ENCODE measurements around the gene LENEP.

The LENEP gene

GRCh38 chr1:155033524-155033923, 40.1 kb downstream of the LENEP start, which contains the start of the genes DCST1 and DCST2:
Gene DCST1 (plus strand): TSS chr1:155033824. CDS start chr1:155034037, 213 bp downstream.
Gene DCST2 (minus strand): TSS chr1:155033781. CDS start chr1:155033701, 80 bp downstream.
- DNase-seq, result no peak

GRCh38 chr1:155034318-155035208, 41.2 kb downstream of the LENEP start:
- DNase-seq, result no peak

DNA sequence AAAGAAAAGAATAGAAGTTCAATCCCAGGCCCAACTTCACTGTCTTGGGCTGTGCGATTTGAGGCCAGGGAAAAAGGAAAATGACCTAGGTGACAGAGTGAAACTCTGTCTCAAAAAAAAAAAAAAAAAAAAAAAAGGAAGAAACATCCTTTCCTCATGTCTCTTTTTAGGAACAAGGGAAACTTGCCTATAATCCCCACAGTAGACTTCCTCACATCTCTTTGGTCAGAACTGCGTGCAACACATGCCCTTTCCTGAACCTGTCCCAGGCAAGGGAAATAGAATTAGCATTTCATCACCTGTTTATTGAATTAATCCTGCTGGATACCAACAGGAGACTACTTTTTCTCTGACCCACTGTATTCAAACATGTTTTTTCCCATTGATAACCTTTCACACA, 42.5 kb downstream of the LENEP start:
- DNase-seq, result no peak

DNA sequence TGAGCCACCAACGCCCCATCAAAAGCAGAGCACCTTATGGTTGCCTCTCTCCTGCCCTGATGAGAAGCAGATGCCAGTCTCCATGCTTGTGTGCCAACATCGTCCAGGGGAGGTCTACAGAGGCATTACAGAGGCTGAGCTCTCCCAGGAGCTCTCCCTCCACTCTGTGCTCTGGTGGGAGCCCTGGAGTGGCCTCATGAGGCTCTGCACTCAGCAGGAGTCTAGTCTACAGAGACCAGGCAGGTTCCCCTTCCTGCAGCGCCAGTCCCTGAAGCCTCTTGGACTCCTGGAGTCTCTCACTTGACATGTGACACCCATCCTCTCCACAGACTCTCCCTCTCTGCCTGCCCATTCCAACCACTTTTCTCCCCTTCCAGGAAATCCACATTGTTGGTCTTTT, 43.7 kb downstream of the LENEP start:
- no peak for DNase-seq

DNA sequence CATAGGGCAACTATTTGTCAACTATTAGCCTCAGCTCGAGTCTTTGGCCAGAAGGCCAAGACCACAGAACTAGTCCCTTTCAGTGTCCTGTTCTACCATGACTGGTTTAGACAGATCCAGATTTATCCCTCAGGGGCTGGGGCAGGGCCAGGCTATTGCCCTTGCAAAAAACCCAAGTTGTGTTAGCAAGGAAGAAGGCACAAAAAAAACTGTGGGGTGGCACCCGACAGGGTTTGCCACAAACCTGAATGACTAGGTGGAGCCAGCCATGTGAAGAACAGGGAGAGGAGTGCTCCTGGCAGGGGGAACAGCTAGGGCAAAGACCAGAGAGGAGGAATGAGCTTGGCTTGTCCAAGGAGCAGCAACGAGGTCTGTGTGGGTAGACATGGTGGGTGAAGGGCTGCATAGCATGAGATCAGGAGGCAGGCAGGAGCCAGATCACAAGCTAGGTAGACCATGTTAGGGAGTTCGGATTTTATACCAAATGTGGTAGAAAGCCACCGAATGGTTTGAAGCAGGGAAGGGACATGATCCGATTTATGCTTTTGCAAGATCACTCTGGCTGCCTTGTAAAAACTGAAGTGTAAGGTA, 44.6 kb downstream of the LENEP start:
- no peak for DNase-seq

DNA sequence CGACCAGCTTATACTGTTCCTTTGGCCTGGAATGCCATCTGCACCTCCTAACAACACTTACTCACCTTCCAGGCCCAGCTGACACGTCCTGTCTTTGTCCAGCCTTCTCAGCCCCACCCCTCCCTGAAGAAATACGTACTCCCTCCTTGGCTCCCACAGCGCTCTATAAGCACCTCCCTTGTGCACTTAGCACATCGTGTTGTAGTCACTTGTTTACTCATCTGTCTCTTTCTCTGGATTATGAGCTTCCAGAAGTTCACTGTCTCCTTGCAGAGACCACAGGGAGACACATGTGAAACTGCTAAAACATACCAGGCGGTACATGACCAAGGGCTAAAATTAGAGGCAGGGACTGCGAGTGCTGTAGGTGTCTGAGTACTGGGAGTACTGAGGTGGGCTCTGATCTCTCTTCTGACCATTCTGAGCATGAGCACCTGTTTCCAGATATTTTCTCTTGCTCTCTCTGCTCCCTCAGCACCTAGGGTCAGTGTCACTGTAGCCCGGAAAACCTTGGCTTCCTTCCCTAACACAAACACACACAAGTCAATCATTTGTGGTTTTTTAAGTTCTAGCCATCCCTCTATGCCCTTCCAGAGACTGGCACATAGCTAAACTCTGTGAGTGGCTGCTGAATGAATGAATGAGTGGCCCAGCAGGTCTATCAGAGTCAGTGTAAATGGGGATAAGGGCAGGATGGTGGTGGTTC, 45.4 kb downstream of the LENEP start:
- DNase-seq, result no peak

DNA sequence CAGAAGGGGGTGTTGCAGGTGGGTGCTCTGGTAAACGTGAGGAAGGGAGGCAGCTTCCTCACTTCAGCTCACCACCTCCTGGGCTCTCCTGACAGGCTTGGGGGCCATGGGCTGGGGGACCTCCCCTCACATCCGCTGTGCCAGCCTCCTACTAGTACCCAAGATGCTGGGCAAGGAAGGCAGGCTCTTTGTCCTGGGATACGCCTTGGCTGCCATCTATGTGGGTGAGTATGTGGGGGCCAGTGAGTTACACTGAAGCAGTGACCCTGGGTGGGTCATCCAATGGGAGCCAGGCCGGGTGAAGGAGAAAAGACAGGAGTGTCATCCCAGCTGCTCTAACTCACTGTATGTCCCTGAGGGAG, 45.9 kb downstream of the LENEP start:
- DNase-seq, result no peak

DNA sequence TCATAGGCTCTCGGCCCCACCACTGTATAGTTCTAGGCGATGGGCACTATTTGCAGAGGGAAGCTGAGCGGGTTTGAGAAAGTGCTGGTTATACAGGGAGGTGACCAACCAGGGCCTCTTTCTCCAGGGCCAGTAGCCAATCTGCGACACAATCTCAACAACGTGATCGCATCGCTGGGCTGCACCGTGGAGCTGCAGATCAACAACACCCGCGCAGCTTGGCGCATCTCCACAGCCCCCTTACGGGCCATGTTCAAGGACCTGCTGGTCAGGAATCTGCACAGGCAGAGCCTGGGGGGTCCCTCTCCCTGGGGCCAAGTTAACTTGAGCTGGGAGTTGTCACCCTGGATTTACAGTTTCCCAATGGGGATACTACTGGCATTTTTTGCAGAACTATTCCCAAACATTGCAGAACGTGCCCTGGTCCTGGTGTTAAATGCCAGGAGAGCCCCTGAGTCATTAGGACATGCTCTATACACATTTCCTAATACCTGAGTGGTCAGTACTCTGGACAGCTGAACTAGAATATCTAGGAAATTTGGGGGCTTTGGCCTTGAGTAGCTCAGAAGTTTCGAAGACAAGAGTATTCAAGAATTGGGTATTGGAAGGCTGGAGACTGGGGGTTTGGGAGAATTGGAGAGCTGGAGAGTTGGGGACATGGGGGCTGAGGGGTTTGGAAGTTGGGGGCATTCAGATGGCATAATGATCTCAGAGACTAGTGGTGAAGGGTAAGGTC, 47.1 kb downstream of the LENEP start:
- no peak for DNase-seq

DNA sequence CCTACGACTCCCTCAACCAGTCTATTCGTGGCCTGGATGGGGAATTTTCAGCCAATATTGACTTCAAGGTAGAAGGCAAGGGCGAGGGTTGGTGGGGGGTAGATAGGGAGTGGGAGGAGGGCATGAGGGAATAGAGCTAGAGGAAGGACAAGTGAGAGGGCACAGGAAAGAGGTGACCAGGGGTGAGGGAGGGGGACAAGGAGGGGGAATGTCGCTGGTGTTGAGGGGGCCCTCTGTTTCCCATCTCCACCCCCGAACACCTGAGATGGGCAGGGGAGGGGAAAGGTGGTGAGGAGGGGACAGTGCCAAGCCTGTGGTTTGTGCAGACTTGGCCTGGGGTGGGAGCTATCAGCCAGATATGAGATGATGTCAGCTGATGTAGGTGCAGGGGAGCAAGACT, 49.4 kb downstream of the LENEP start:
- DNase-seq, result no peak

- no peak for DNase-seq
These were observed 49.9 kb downstream of the LENEP start for GRCh38 chr1:155043301-155043702.

DNA sequence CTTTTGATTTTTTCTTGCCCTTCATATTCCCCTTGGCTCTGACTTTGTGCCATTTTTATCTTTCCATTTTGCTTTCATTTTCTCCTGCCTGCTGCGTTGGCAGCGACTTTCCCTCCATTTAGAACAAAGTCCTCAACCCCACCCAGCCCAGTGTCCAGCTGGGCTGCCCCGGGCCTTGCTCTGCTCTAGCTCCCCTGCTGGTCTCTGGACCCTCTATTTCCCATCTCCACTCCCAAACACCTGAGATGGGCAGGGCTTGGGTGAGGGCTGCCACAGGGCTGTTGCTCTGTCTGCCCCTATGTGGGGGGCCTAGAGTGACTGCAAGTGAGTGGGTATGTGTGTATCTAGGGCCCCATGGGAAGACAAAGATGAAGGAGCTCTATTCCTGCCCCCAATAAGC, 50.4 kb downstream of the LENEP start:
- no peak for DNase-seq
